GM12892 (cell line): ENCODE measurements around the gene CRYBG1.

Experiments used
- POLR2A ChIP-seq: IDR thresholded peaks from 2 replicates; pipeline ENCODE4 v1.6.1; 2011; ENCODE audit warnings: low read depth, low read length, control low read depth
- POLR2AphosphoS5 ChIP-seq: IDR thresholded peaks from 2 replicates; pipeline ENCODE4 v1.6.1; 2011; ENCODE audit warnings: low read depth, low read length, control low read depth
- TAF1 ChIP-seq: IDR thresholded peaks from 2 replicates; pipeline ENCODE4 v1.6.1; 2011; ENCODE audit warnings: low read depth, mild to moderate bottlenecking, control low read depth, low read length, borderline replicate concordance

DNA sequence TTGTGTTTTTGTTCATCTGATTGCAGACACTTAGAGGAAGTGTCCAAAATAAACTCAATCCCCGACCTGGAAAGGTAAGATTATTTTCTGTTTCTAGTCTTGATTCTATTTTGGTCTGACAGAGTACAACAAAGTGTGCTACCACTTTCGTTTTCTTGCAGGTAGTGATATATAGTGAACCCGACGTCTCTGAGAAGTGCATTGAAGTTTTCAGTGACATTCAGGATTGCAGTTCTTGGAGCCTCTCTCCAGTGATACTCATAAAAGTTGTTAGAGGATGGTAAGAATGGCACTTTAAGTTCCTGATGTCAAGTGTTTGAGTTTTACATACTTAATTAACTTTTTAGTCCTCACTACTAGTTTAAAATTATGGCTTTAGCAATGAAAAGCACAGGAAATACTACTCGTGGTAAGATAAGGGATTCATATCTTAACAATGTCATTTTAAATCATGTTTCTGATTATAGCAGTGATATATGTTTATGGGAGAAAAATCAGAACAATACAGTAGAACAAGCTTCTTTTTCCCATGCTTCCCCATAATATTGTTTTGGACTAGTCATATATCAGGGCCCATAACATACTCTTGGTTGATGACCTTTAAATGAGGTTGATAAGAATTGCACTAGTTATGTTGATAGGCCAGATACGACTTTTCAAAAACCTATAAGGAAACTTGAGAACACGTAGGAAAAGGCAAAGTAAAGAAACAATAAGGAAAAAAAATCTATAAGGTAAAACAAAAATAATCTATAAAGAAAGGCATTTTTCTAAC is 164.8 kb downstream of the CRYBG1 start:
- TF ChIP-seq TAF1 = no peak
- 0 out of 2 replicates have a peak, but pooled peaks have one; percentile 36 for TF ChIP-seq POLR2A
- TF ChIP-seq POLR2AphosphoS5 = no peak
